Vagina (tissue), 2 donors: ENCODE measurements around the gene SNRPE. TPM values are rescaled to one million over a fixed set of nuclear protein-coding genes. Genes with fewer than 3 reads are reported as not detected.

Source experiments
- DNase-seq, 2 donors: peaks; one replicate each; pipeline ENCODE4 v3.0.0-alpha.2; 2017; ENCODE audit errors: extremely low spot score in 2 of 2
- H3K27ac ChIP-seq: fragments of 200-600 bp; sonication (generic); one replicate; pipeline ENCODE4 v1.5.1; 2019
- H3K27me3 ChIP-seq: fragments of 200-600 bp; sonication (generic); one replicate; pipeline ENCODE4 v1.5.1; 2019
- H3K36me3 ChIP-seq, 2 donors: fragments of 200-600 bp; sonication (generic); one replicate each; pipeline ENCODE4 v1.5.1; 2017 to 2019
- H3K4me1 ChIP-seq: fragments of 200-600 bp; sonication (generic); one replicate; pipeline ENCODE4 v1.5.1; 2019
- H3K4me3 ChIP-seq, 2 donors: fragments of 200-600 bp; sonication (generic); 1 replicate in 1 of 2; 2 replicates in 1 of 2; pipeline ENCODE4 v1.5.1; 2016 to 2019
- H3K9me3 ChIP-seq: fragments of 200-600 bp; sonication (generic); one replicate; pipeline ENCODE4 v1.5.1; 2019
- CTCF ChIP-seq, 3 experiments: fragments of 450-650 bp in 2 of 3; fragments of 200-600 bp in 1 of 3; sonication (generic) in 1 of 3; IDR thresholded peaks; one replicate each; pipeline ENCODE4 v1.5.1; 2017 to 2019; ENCODE audit warnings: antibody characterized with exemption in 3 of 3, mild to moderate bottlenecking in 2 of 3, moderate library complexity in 2 of 3
- POLR2A ChIP-seq, 2 donors: fragments of 450-650 bp; IDR thresholded peaks; one replicate each; pipeline ENCODE4 v1.6.1; 2017; ENCODE audit warnings: antibody characterized with exemption in 2 of 2, mild to moderate bottlenecking in 2 of 2, moderate library complexity in 2 of 2
- POLR2AphosphoS5 ChIP-seq, 2 donors: sonication (generic); formaldehyde crosslinking; IDR thresholded peaks; one replicate each; pipeline ENCODE4 v1.9.0; 2017; ENCODE audit warnings: antibody characterized with exemption in 2 of 2, mild to moderate bottlenecking in 2 of 2, low read depth in 1 of 2; ENCODE audit not compliant: insufficient read depth in 1 of 2
- intact Hi-C: fragments of 100-400 bp; cut with DNase I; formaldehyde crosslinking; loops from one replicate; pipeline ENCODE4 v1.15.1; 2023
- total RNA-seq: library from RNA; depleted of rRNA; stranded (reverse); fragments of >200 nt; gene quantifications from one replicate; pipeline ENCODE4 v1.2.3, GENCODE V29; 2016

The SNRPE gene
- total RNA-seq, 1 donor from 2014 or later = 51.1 TPM

GRCh38 chr1:203898458-203899352 is 37.3 kb downstream of the SNRPE start:
- DNase-seq = no peak
- TF ChIP-seq CTCF (IDR thresholded peaks at IDR 0.05) (no peak), POLR2A (IDR thresholded peaks at IDR 0.05) (no peak), POLR2AphosphoS5 (IDR thresholded peaks at IDR 0.05; ENCODE audit: insufficient read depth in 1 of 2, low read depth in 1 of 2) (no peak)
- Histone ChIP-seq H3K9me3 (no peaks in the 10 kb centered on the region), H3K4me1 (no peaks in the 10 kb centered on the region), H3K4me3 (no peak overlapping the region), H3K27me3 (no peaks in the 10 kb centered on the region), H3K36me3 (no peaks in the 10 kb centered on the region), H3K27ac (no peak overlapping the region)
- intact Hi-C loops = no loop called here

GRCh38 chr1:203899353-203899716 is 37.9 kb downstream of the SNRPE start:
- intact Hi-C loops = no loop called here
- no peak for DNase-seq
- H3K4me3 ChIP-seq = no peak overlapping the region

GRCh38 chr1:203899869-203900714 is 38.7 kb downstream of the SNRPE start:
- intact Hi-C loops = no loop called here
- Histone ChIP-seq H3K36me3 (no peaks in the 10 kb centered on the region), H3K27ac (no peak overlapping the region), H3K4me1 (no peaks in the 10 kb centered on the region), H3K9me3 (no peaks in the 10 kb centered on the region), H3K27me3 (no peaks in the 10 kb centered on the region), H3K4me3 (no peak overlapping the region)
- TF ChIP-seq POLR2A (IDR thresholded peaks at IDR 0.05) = no peak
- DNase-seq = no peak

More at GRCh38 chr1:203899353-203899716, 37.9 kb downstream of the SNRPE start:
- no peaks in the 10 kb centered on the region for H3K4me1 ChIP-seq
- no peak overlapping the region for H3K27ac ChIP-seq
- H3K9me3 ChIP-seq = no peaks in the 10 kb centered on the region
- TF ChIP-seq CTCF (IDR thresholded peaks at IDR 0.05) = no peak
- TF ChIP-seq POLR2AphosphoS5 (IDR thresholded peaks at IDR 0.05; ENCODE audit: insufficient read depth in 1 of 2, low read depth in 1 of 2) = no peak
- TF ChIP-seq POLR2A (IDR thresholded peaks at IDR 0.05) = no peak
- H3K27me3 ChIP-seq = no peaks in the 10 kb centered on the region
- no peaks in the 10 kb centered on the region for H3K36me3 ChIP-seq

- H3K36me3 ChIP-seq = no peaks in the 10 kb centered on the region
- DNase-seq = no peak
- no peak overlapping the region for H3K27ac ChIP-seq
- intact Hi-C loops = no loop called here
- H3K4me3 ChIP-seq = no peak overlapping the region
- no peaks in the 10 kb centered on the region for H3K4me1 ChIP-seq
- TF ChIP-seq POLR2AphosphoS5 (IDR thresholded peaks at IDR 0.05; ENCODE audit: insufficient read depth in 1 of 2, low read depth in 1 of 2) = no peak
- no peak for TF ChIP-seq CTCF (IDR thresholded peaks at IDR 0.05)
- no peak for TF ChIP-seq POLR2A (IDR thresholded peaks at IDR 0.05)
- no peaks in the 10 kb centered on the region for H3K27me3 ChIP-seq
- no peaks in the 10 kb centered on the region for H3K9me3 ChIP-seq
Observed at GRCh38 chr1:203901581-203901980, 40.2 kb downstream of the SNRPE start.

GRCh38 chr1:203905275-203905674 is 43.9 kb downstream of the SNRPE start:
- TF ChIP-seq POLR2A (IDR thresholded peaks at IDR 0.05) (no peak), POLR2AphosphoS5 (IDR thresholded peaks at IDR 0.05; ENCODE audit: insufficient read depth in 1 of 2, low read depth in 1 of 2) (no peak), CTCF (IDR thresholded peaks at IDR 0.05) (no peak)
- Histone ChIP-seq H3K27me3 (no peaks in the 10 kb centered on the region), H3K36me3 (no peaks in the 10 kb centered on the region), H3K27ac (no peak overlapping the region), H3K9me3 (no peaks in the 10 kb centered on the region), H3K4me3 (no peak overlapping the region), H3K4me1 (no peaks in the 10 kb centered on the region)
- DNase-seq = no peak
- intact Hi-C loops = no loop called here
